Measurements from ENCODE around the gene NIFK.
"Not testable (repeated sequence)": the region's sequence is repeated elsewhere in the genome, so short reads cannot be mapped to it uniquely, and the experiment has no call there.

NIFK gene

GRCh38 chr2:121736462-121737336, at the start of gene NIFK:
Gene NIFK, minus strand, starts transcription at chr2:121736875. Its CDS starts 25 bp downstream, at chr2:121736850.
- peak; percentile 100 for DNase-seq

- DNase-seq: no peak
These were observed 46.5 kb upstream of the NIFK start for GRCh38 chr2:121783180-121783579.

GRCh38 chr2:121778741-121779487, 42.2 kb upstream of the NIFK start:
- DNase-seq: no peak

- no peak for DNase-seq
These were observed 41.0 kb upstream of the NIFK start for GRCh38 chr2:121777699-121778058.

GRCh38 chr2:121776885-121777698, 40.4 kb upstream of the NIFK start:
- DNase-seq: no peak

GRCh38 chr2:121776361-121776760, 39.7 kb upstream of the NIFK start:
- DNase-seq: no peak

GRCh38 chr2:121774235-121774634, 37.6 kb upstream of the NIFK start:
- no peak for DNase-seq

GRCh38 chr2:121771976-121772742, 35.5 kb upstream of the NIFK start:
- DNase-seq: no peak

GRCh38 chr2:121768143-121768755, 31.6 kb upstream of the NIFK start:
- DNase-seq: no peak

- DNase-seq: no peak
These were observed 29.9 kb upstream of the NIFK start for GRCh38 chr2:121766624-121767023.

GRCh38 chr2:121764681-121765228, 28.1 kb upstream of the NIFK start:
- DNase-seq: no peak

GRCh38 chr2:121755237-121756111, 18.8 kb upstream of the NIFK start, which contains the start of gene TSN:
Gene TSN, plus strand, starts transcription at chr2:121755651. Its CDS starts 129 bp downstream, at chr2:121755780.
- peak; percentile 97 for DNase-seq

GRCh38 chr2:121754851-121755236, 18.2 kb upstream of the NIFK start:
- DNase-seq: no peak

- DNase-seq: no peak
These were observed 11.5 kb upstream of the NIFK start for GRCh38 chr2:121748202-121748601.

GRCh38 chr2:121746071-121746578, 9.4 kb upstream of the NIFK start:
- peak; percentile 61 for DNase-seq

- no peak for DNase-seq
These were observed 4.8 kb upstream of the NIFK start for GRCh38 chr2:121741450-121741849.

GRCh38 chr2:121740973-121741372, 4.3 kb upstream of the NIFK start:
- no peak for DNase-seq

GRCh38 chr2:121736140-121736461, 574 bp downstream of the NIFK start:
- DNase-seq: no peak

- DNase-seq: no peak
These were observed 1.1 kb downstream of the NIFK start for GRCh38 chr2:121735518-121736074.

GRCh38 chr2:121734544-121734943, 2.1 kb downstream of the NIFK start:
- DNase-seq: not testable (repeated sequence)

Data from stimulated activated CD8-positive, alpha-beta memory T cell treated with anti-CD3 and anti-CD28 coated beads, Interleukin-4, amount 100 ng/mL, for 48 hours (primary cell).